Measurements from ENCODE around the gene IL1RAPL1.

DNA sequence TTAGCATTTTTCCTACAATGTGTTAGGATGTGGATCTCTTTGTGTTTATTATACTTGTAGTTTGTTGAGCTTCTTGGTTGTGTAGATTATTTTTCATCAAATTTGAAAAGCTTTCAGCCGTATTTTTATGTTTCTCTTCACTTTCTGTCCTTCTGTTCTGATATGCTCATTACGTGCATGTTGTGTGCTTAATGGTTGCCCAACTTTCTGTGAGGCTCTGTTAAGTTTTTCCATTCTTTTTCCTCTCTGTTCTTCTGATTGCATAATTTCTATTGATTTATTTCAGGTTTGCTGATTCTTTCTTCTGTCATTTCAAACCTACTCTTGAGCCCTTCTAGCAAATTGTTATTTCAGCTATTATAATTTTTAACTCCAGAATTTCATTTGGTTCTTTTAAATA, 478.2 kb downstream of the IL1RAPL1 start:
- TF ChIP-seq, protein P1, sequence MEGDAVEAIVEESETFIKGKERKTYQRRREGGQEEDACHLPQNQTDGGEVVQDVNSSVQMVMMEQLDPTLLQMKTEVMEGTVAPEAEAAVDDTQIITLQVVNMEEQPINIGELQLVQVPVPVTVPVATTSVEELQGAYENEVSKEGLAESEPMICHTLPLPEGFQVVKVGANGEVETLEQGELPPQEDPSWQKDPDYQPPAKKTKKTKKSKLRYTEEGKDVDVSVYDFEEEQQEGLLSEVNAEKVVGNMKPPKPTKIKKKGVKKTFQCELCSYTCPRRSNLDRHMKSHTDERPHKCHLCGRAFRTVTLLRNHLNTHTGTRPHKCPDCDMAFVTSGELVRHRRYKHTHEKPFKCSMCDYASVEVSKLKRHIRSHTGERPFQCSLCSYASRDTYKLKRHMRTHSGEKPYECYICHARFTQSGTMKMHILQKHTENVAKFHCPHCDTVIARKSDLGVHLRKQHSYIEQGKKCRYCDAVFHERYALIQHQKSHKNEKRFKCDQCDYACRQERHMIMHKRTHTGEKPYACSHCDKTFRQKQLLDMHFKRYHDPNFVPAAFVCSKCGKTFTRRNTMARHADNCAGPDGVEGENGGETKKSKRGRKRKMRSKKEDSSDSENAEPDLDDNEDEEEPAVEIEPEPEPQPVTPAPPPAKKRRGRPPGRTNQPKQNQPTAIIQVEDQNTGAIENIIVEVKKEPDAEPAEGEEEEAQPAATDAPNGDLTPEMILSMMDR (IDR thresholded peaks at IDR 0.05), result no peak
- no peak for TF ChIP-seq POLR2A (IDR thresholded peaks at IDR 0.05; ENCODE audit: low read depth)

Measured in esophagus muscularis mucosa (tissue), 3 donors.